HepG2 (cell line): ENCODE measurements around the gene NXPH1.

ENCODE experiments used
- ZMYM3 ChIP-seq: sonication (generic); formaldehyde crosslinking; IDR thresholded peaks from 2 replicates; pipeline ENCODE4 v1.5.1; 2020; ENCODE audit warnings: mild to moderate bottlenecking, missing genetic modification reagents
- ZNF138 ChIP-seq: sonication (generic); formaldehyde crosslinking; IDR thresholded peaks from 2 replicates; pipeline ENCODE4 v1.5.0; 2020; ENCODE audit warnings: mild to moderate bottlenecking, low read depth, missing genetic modification reagents
- ZNF296 ChIP-seq: sonication (generic); formaldehyde crosslinking; conservative IDR thresholded peaks from 2 replicates; pipeline ENCODE4 v1.5.0; 2020; ENCODE audit warnings: mild to moderate bottlenecking, missing genetic modification reagents
- TF ChIP-seq, protein P1 (sequence below): sonication (generic); formaldehyde crosslinking; IDR thresholded peaks from 2 replicates; pipeline ENCODE4 v1.5.0; 2020; ENCODE audit warnings: mild to moderate bottlenecking, missing genetic modification reagents, moderate library complexity

GRCh38 chr7:8408871-8409270 lies 24.5 kb upstream of the NXPH1 start:
- TF ChIP-seq ZMYM3 (CRISPR knock-in tag) (no peak), ZNF138 (CRISPR knock-in tag) (no peak), ZNF296 (CRISPR knock-in tag) (no peak)
- TF ChIP-seq, protein P1, sequence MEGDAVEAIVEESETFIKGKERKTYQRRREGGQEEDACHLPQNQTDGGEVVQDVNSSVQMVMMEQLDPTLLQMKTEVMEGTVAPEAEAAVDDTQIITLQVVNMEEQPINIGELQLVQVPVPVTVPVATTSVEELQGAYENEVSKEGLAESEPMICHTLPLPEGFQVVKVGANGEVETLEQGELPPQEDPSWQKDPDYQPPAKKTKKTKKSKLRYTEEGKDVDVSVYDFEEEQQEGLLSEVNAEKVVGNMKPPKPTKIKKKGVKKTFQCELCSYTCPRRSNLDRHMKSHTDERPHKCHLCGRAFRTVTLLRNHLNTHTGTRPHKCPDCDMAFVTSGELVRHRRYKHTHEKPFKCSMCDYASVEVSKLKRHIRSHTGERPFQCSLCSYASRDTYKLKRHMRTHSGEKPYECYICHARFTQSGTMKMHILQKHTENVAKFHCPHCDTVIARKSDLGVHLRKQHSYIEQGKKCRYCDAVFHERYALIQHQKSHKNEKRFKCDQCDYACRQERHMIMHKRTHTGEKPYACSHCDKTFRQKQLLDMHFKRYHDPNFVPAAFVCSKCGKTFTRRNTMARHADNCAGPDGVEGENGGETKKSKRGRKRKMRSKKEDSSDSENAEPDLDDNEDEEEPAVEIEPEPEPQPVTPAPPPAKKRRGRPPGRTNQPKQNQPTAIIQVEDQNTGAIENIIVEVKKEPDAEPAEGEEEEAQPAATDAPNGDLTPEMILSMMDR, result no peak
